Tibial nerve (tissue), 4 donors: ENCODE results near the gene RGS2. TPM values are rescaled to one million over a fixed set of nuclear protein-coding genes. Genes with fewer than 3 reads are reported as not detected.
A peak's percentile ranks its signal among the peaks of the same experiment; 100 is the strongest.

ENCODE experiments used
- DNase-seq, 2 donors: peaks; one replicate each; pipeline ENCODE4 v3.0.0-alpha.2; 2019; ENCODE audit warnings: low spot score in 2 of 2
- H3K27ac ChIP-seq, 4 donors: fragments of 200-600 bp; sonication (generic) in 3 of 4; one replicate each; pipeline ENCODE4 v1.5.1; 2017 to 2019; ENCODE audit warnings: mild to moderate bottlenecking in 1 of 4
- H3K27me3 ChIP-seq, 2 donors: fragments of 200-600 bp; sonication (generic) in 1 of 2; one replicate each; pipeline versions ENCODE4 v1.5.1 to v1.6.0; 2017 to 2019
- H3K36me3 ChIP-seq, 3 donors: fragments of 200-600 bp; sonication (generic); one replicate each; pipeline ENCODE4 v1.5.1; 2018 to 2019
- H3K4me1 ChIP-seq, 4 donors: fragments of 200-600 bp; sonication (generic) in 3 of 4; one replicate each; pipeline ENCODE4 v1.5.1; 2017 to 2019
- H3K4me3 ChIP-seq, 4 donors: fragments of 200-600 bp; sonication (generic) in 3 of 4; one replicate each; pipeline ENCODE4 v1.5.1; 2017 to 2019; ENCODE audit warnings: mild to moderate bottlenecking in 1 of 4, moderate library complexity in 1 of 4
- H3K9me3 ChIP-seq, 4 donors: fragments of 200-600 bp; sonication (generic) in 3 of 4; one replicate each; pipeline ENCODE4 v1.5.1; 2017 to 2019
- CTCF ChIP-seq, 5 experiments: fragments of 200-600 bp in 3 of 5; fragments of 450-650 bp in 2 of 5; sonication (generic) in 3 of 5; IDR thresholded peaks; one replicate each; pipeline ENCODE4 v1.5.1; 2016 to 2019; ENCODE audit warnings: antibody characterized with exemption in 5 of 5, mild to moderate bottlenecking in 3 of 5, moderate library complexity in 2 of 5
- EP300 ChIP-seq, 2 donors: sonication (generic); formaldehyde crosslinking; IDR thresholded peaks; one replicate each; pipeline ENCODE4 v1.6.1; 2017; ENCODE audit warnings: antibody characterized with exemption in 2 of 2, mild to moderate bottlenecking in 1 of 2
- POLR2A ChIP-seq, 2 donors: fragments of 450-650 bp; IDR thresholded peaks; one replicate each; pipeline ENCODE4 v1.6.1; 2017; ENCODE audit warnings: antibody characterized with exemption in 2 of 2, mild to moderate bottlenecking in 2 of 2, moderate library complexity in 2 of 2
- WGBS, 2 donors: methylation state at CpG; one replicate each; pipeline ENCODE4 v1.1.5; 2018; 5-methylcytosine and 5-hydroxymethylcytosine counted together
- total RNA-seq, 4 donors: library from RNA; depleted of rRNA; stranded (reverse); fragments of >200 nt; gene quantifications; one replicate each; pipeline ENCODE4 v1.1.0, GENCODE V29; 2016

The RGS2 gene
- total RNA-seq, 4 donors from 2014 or later: 15.0 to 38.6 (median 31.1) TPM

DNA sequence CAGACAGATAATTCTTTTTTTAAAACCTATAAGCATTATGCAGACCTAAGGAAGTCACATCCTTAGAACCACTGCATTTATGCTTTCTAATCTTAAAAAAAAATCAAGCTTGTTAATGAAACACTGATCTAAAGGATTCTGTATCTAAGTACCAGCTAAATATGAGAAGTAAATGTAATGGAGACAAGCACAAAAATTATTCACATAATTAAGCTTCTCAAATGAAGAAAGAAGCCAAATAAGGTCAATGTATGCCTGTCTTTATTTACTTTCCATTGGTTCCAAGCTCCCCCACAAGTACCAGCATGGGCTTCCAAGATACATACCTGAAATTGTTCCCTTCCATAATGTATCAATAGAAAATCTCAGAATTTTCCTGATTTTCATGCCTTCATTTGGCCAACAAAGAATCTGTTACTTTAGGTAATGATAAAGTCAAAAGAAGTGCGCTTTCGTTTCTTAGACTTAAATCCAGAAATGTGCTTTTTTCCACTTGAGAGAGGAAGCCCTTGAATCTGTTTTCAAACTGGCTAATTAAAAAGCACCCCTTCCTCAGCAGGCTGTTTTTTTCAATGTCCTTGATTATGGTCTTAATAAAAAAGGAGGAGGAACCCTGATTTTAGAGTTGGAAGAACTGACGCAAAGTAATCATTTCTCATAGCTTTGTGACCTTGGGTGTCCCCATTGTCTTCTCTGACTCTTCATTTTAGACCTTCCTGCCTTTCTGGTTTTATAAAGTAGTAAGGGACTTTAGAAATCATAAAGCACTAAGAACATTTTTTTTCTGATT lies 3.8 kb downstream of the RGS2 start:
- peaks cover 0 to 12% (median 0%) of the 10 kb centered on the region in 3 donors for H3K36me3 ChIP-seq
- H3K27ac ChIP-seq: no peak overlapping the region
- WGBS, 2 donors: 96 to 100% methylated on average over 3 of the region's 3 CpGs
- no peak for DNase-seq
- no peaks in the 10 kb centered on the region for H3K9me3 ChIP-seq
- no peak overlapping the region for H3K4me3 ChIP-seq
- H3K27me3 ChIP-seq: no peaks in the 10 kb centered on the region
- TF ChIP-seq EP300 (IDR thresholded peaks at IDR 0.05) (no peak), POLR2A (IDR thresholded peaks at IDR 0.05) (no peak), CTCF (IDR thresholded peaks at IDR 0.05) (no peak)
- H3K4me1 ChIP-seq: peaks cover 0 to 23% (median 0%) of the 10 kb centered on the region in 4 donors

- H3K27ac ChIP-seq: no peak overlapping the region
- no peak overlapping the region for H3K4me3 ChIP-seq
- H3K9me3 ChIP-seq: no peaks in the 10 kb centered on the region
- peaks cover 0 to 12% (median 0%) of the 10 kb centered on the region in 3 donors for H3K36me3 ChIP-seq
- DNase-seq: no peak
- 79 to 87% methylated on average over 1 of the region's 1 CpG for WGBS, 2 donors
- TF ChIP-seq EP300 (IDR thresholded peaks at IDR 0.05) (no peak), CTCF (IDR thresholded peaks at IDR 0.05) (no peak), POLR2A (IDR thresholded peaks at IDR 0.05) (no peak)
- peaks cover 0 to 11% (median 0%) of the 10 kb centered on the region in 4 donors for H3K4me1 ChIP-seq
- no peaks in the 10 kb centered on the region for H3K27me3 ChIP-seq
These were observed 6.0 kb downstream of the RGS2 start for GRCh38 chr1:192814805-192815204.

- no peaks in the 10 kb centered on the region for H3K4me1 ChIP-seq
- no peak overlapping the region for H3K4me3 ChIP-seq
- no peaks in the 10 kb centered on the region for H3K27me3 ChIP-seq
- H3K27ac ChIP-seq: no peak overlapping the region
- DNase-seq: no peak
- TF ChIP-seq EP300 (IDR thresholded peaks at IDR 0.05): peak in 1 of 2 donors; percentile 35
- no peak for TF ChIP-seq CTCF (IDR thresholded peaks at IDR 0.05)
- no peaks in the 10 kb centered on the region for H3K9me3 ChIP-seq
- WGBS, 2 donors: 73 to 90% methylated on average over 4 of the region's 4 CpGs
- H3K36me3 ChIP-seq: no peaks in the 10 kb centered on the region
These were observed 8.4 kb downstream of the RGS2 start for GRCh38 chr1:192817246-192817645.

- no peak overlapping the region for H3K4me3 ChIP-seq
- H3K27ac ChIP-seq: no peak overlapping the region
- no peak for TF ChIP-seq POLR2A (IDR thresholded peaks at IDR 0.05)
- TF ChIP-seq CTCF (IDR thresholded peaks at IDR 0.05): no peak
- TF ChIP-seq EP300 (IDR thresholded peaks at IDR 0.05): no peak
- 89 to 90% methylated on average over 3 of the region's 3 CpGs for WGBS, 2 donors
- no peaks in the 10 kb centered on the region for H3K4me1 ChIP-seq
- no peak for DNase-seq
- no peaks in the 10 kb centered on the region for H3K36me3 ChIP-seq
- H3K27me3 ChIP-seq: no peaks in the 10 kb centered on the region
- H3K9me3 ChIP-seq: no peaks in the 10 kb centered on the region
These were observed 12.5 kb downstream of the RGS2 start for GRCh38 chr1:192821296-192821695.

DNA sequence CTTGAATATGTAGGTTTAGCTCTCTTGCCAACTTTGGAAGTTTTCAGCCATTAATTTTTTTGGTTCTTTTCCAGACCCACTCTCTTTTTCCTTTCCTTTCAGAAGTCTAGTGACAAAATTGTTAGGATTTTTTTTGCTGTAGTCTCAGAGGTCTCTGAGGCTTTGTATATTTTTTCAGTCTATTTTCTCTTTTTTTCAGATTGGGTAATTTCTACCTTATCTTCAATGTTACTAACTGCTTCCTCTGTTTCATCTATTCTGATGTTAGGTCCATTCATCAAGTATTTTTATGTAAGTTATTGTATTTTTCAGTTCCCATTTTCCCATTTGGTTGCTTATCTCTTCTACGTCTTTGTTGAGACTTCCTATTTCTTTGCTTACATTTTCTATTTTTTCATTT lies 15.7 kb downstream of the RGS2 start:
- DNase-seq: no peak
- Histone ChIP-seq H3K36me3 (no peaks in the 10 kb centered on the region), H3K4me3 (no peak overlapping the region), H3K9me3 (no peaks in the 10 kb centered on the region), H3K27ac (no peak overlapping the region), H3K4me1 (no peaks in the 10 kb centered on the region), H3K27me3 (no peaks in the 10 kb centered on the region)
- 0 to 3% methylated on average over 1 of the region's 1 CpG for WGBS, 2 donors
- TF ChIP-seq CTCF (IDR thresholded peaks at IDR 0.05) (no peak), POLR2A (IDR thresholded peaks at IDR 0.05) (no peak), EP300 (IDR thresholded peaks at IDR 0.05) (no peak)
